Ishikawa (cell line): ENCODE data around the gene NRG2.

Experiments used
- EP300 ChIP-seq: IDR thresholded peaks from 2 replicates; pipeline ENCODE4 v1.6.1; 2012; ENCODE audit warnings: borderline replicate concordance
- TF ChIP-seq, protein P1 (sequence below): IDR thresholded peaks from 2 replicates; pipeline ENCODE4 v1.6.1; 2012

DNA sequence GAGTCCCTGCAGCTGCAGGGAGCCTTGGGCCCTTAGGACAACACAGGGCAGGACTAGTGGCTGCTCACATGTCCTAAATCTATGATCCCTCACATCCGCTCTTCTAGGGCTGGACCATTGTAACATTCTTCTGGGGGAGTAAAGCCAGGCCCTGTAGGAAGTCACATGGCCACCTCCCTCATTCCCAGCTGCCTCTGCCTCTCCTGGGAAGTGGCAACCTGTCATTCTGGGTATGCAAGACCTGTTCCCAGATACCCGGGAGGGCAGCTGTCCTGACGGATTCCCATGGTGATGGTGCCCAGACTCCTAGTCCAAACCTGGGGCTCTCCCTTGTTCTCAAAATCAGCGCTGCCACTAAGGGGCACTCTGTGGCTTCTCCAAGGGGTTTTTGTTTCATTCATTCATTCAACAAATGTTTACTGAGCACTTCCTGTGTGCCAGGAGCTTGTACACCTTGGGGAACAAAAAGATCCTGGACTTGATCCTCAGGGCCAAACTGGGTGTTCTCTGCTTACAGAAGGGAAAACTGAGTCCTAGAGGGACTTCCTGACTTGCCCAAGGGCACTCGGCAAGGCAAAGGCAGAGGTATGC, 161.9 kb downstream of the NRG2 start:
- TF ChIP-seq, protein P1, sequence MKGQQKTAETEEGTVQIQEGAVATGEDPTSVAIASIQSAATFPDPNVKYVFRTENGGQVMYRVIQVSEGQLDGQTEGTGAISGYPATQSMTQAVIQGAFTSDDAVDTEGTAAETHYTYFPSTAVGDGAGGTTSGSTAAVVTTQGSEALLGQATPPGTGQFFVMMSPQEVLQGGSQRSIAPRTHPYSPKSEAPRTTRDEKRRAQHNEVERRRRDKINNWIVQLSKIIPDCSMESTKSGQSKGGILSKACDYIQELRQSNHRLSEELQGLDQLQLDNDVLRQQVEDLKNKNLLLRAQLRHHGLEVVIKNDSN = no peak
- TF ChIP-seq EP300 = no peak
